VCaP (cell line): ENCODE data around the gene HSPA9.

ENCODE experiments used
- H3K27ac ChIP-seq: fragments of 450-650 bp; 2 replicates; pipeline ENCODE4 v1.5.1; 2017
- TF ChIP-seq, protein P1 (sequence below): fragments of 450-650 bp; conservative IDR thresholded peaks from 2 replicates; pipeline ENCODE4 v1.5.1; 2017; ENCODE audit warnings: mild to moderate bottlenecking, moderate library complexity

Gene HSPA9

DNA sequence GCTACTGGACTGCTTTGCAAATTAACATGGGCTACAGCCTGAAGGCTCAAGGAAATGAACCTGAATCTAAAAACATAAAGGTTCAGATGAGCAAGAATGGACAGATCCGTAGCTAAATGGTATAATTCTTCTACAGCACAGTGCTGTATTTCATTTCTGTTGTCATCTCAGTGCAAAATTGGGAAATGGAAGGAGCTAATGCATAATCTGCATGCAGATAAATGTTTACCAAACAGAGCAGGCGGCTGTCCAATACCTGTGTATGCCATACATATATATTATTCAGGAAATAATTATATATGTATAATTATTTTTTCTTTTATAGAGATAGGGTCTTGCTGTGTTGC, 4.3 kb upstream of the HSPA9 start:
- TF ChIP-seq, protein P1, sequence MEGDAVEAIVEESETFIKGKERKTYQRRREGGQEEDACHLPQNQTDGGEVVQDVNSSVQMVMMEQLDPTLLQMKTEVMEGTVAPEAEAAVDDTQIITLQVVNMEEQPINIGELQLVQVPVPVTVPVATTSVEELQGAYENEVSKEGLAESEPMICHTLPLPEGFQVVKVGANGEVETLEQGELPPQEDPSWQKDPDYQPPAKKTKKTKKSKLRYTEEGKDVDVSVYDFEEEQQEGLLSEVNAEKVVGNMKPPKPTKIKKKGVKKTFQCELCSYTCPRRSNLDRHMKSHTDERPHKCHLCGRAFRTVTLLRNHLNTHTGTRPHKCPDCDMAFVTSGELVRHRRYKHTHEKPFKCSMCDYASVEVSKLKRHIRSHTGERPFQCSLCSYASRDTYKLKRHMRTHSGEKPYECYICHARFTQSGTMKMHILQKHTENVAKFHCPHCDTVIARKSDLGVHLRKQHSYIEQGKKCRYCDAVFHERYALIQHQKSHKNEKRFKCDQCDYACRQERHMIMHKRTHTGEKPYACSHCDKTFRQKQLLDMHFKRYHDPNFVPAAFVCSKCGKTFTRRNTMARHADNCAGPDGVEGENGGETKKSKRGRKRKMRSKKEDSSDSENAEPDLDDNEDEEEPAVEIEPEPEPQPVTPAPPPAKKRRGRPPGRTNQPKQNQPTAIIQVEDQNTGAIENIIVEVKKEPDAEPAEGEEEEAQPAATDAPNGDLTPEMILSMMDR, result peak; percentile 44
- H3K27ac ChIP-seq, result peak overlapping the region; percentile 39

DNA sequence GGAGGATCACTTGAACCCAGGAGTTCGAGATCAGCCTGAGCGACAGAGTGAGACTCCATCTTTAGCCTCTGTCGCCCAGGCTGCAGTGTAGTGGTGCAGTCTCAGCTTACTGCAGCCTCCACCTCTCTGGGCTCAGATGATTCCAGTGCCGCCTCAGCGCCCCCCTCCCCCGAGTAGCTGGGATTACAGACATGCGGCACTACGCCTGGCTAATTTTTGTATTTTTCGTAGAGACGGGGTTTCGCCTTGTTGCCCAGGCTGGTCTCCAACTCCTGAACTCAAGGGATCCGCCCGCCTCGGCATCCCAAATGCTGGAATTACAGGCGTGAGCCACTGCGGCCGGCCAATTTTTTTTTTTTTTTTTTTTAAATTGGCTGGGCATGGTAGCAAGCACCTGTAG, 2.3 kb upstream of the HSPA9 start:
- TF ChIP-seq, protein P1, result no peak

GRCh38 chr5:138574744-138575193, 432 bp downstream of the HSPA9 start:
- H3K27ac ChIP-seq, result peak overlapping the region; percentile 100
- TF ChIP-seq, protein P1, result no peak

More for the DNA sequence above, 2.3 kb upstream of the HSPA9 start:
- peak overlapping the region; percentile 100; the same call in 1 of the 2 replicates for H3K27ac ChIP-seq

GRCh38 chr5:138573949-138574670, 1.1 kb downstream of the HSPA9 start:
- TF ChIP-seq, protein P1, result no peak
- peak overlapping the region; percentile 100 for H3K27ac ChIP-seq

DNA sequence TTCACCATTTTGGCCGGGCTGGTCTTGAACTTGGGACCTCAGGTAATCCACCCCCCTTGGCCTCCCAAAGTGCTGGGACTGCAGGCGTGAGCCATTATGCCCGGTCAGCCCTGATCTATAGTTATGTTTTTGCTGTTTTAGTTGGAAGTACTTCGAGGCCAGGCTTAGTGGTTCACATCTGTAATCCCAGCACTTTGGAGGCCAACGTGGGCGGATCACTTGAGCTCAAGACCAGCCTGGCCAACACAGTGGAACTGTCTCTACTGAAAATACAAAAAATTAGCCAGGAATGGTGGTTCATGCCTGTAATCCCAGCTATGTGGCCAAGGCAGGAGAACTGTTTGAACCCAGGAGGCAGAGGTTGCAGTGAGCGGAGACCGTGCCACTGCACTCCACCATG, 2.0 kb downstream of the HSPA9 start:
- H3K27ac ChIP-seq, result peak overlapping the region; percentile 100

DNA sequence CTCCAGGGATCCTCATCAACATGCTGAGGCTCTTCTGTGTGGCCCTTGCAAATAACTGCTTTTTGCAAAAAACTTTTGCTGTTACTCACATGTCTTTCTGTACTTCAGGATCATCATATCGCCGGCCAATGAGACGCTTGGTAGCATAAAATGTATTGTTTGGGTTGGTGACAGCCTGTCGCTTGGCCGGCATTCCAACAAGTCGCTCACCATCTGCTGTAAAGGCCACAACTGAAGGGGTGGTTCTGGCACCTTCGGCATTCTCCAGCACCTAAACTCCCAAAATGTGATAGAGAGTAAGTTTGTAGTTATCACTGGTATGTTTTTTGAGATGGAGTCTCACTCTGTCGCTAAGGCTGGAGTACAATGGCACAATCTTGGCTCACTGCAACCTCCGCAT, 4.3 kb downstream of the HSPA9 start:
- TF ChIP-seq, protein P1, result no peak
- H3K27ac ChIP-seq, result peak overlapping the region; percentile 100

More for the DNA sequence above, 2.0 kb downstream of the HSPA9 start:
- TF ChIP-seq, protein P1, result no peak

- H3K27ac ChIP-seq, result peak overlapping the region; percentile 100
- TF ChIP-seq, protein P1, result no peak
Observed at GRCh38 chr5:138569782-138570181, 5.4 kb downstream of the HSPA9 start.
